SK-N-SH (cell line): ENCODE measurements around the gene SLC8A1. TPM values are rescaled to one million over a fixed set of nuclear protein-coding genes. Genes with fewer than 3 reads are reported as not detected.

ENCODE experiments used
- CTCF ChIA-PET: fragments of 300-600, 350-600 bp; formaldehyde crosslinking; extraction: SDS; loops from one replicate; lab custom pipeline; 2021; lab: Yijun Ruan, JAX
- POLR2A ChIA-PET: fragments of 350-600 bp; sonication (Branson Sonifier 250); formaldehyde crosslinking; extraction: SDS; loops from one replicate; lab custom pipeline; 2020; ENCODE audit warnings: antibody characterized with exemption, inconsistent platforms; lab: Yijun Ruan, JAX
- DNase-seq: peaks from one replicate; pipeline ENCODE4 v3.0.0; 2012
- H2AFZ ChIP-seq: fragments of 200-600 bp; sonication (generic); 2 replicates; pipeline ENCODE4 v1.8.1; 2016; ENCODE audit warnings: antibody characterized with exemption, mild to moderate bottlenecking, low read depth
- H3F3A ChIP-seq: fragments of 200-600 bp; sonication (generic); replicated peaks from 2 replicates; pipeline ENCODE3; 2016; ENCODE audit warnings: antibody characterized with exemption, mild to moderate bottlenecking; ENCODE audit not compliant: insufficient read depth
- H3K27ac ChIP-seq, 2 experiments: fragments of 200-500 bp in 1 of 2; fragments of 200-600 bp in 1 of 2; sonication (Bioruptor generic) in 1 of 2; sonication (generic), shearing (Covaris generic) in 1 of 2; 2 replicates each; pipeline versions ENCODE4 v1.5.1 to v1.6.1; 2014 to 2016; ENCODE audit warnings: low read depth in 2 of 2, inconsistent platforms in 1 of 2, low read length in 1 of 2, mild to moderate bottlenecking in 1 of 2, mixed read lengths in 1 of 2
- H3K27me3 ChIP-seq: fragments of 200-600 bp; sonication (generic), shearing (Covaris generic); 2 replicates; pipeline ENCODE4 v1.6.1; 2016; ENCODE audit warnings: mixed run types; ENCODE audit not compliant: insufficient read depth
- H3K36me3 ChIP-seq, 2 experiments: fragments of 200-500 bp in 1 of 2; fragments of 200-600 bp in 1 of 2; sonication (Bioruptor generic) in 1 of 2; sonication (generic) in 1 of 2; replicated peaks in 1 of 2; 2 replicates each; pipeline versions ENCODE3 to v1.5.1; 2014 to 2016; ENCODE audit warnings: low read length in 1 of 2, mild to moderate bottlenecking in 1 of 2; ENCODE audit not compliant: insufficient read depth in 2 of 2, control insufficient read depth in 1 of 2
- H3K4me1 ChIP-seq, 2 experiments: fragments of 200-500 bp in 1 of 2; fragments of 200-600 bp in 1 of 2; sonication (Bioruptor generic) in 1 of 2; sonication (generic), shearing (Covaris generic) in 1 of 2; 2 replicates each; pipeline versions ENCODE4 v1.5.1 to v1.6.1; 2014 to 2016; ENCODE audit warnings: low read depth in 1 of 2, low read length in 1 of 2, mixed run types in 1 of 2; ENCODE audit not compliant: insufficient read depth in 2 of 2, control insufficient read depth in 1 of 2
- H3K4me2 ChIP-seq: fragments of 200-600 bp; sonication (generic), shearing (Covaris generic); 2 replicates; pipeline ENCODE4 v1.6.1; 2017; ENCODE audit warnings: mixed run types
- H3K4me3 ChIP-seq, 2 experiments: fragments of 200-500 bp in 1 of 2; fragments of 200-600 bp in 1 of 2; sonication (Bioruptor generic) in 1 of 2; sonication (generic), shearing (Covaris generic) in 1 of 2; 2 replicates each; pipeline versions ENCODE4 v1.5.1 to v1.8.1; 2014 to 2016; ENCODE audit warnings: low read depth in 2 of 2, inconsistent platforms in 1 of 2, low read length in 1 of 2, mild to moderate bottlenecking in 1 of 2, mixed read lengths in 1 of 2, moderate library complexity in 1 of 2
- H3K79me2 ChIP-seq: fragments of 200-600 bp; sonication (generic); 2 replicates; pipeline ENCODE4 v1.8.1; 2017; ENCODE audit warnings: mild to moderate bottlenecking; ENCODE audit not compliant: insufficient read depth
- H3K9ac ChIP-seq: fragments of 200-600 bp; sonication (generic); 2 replicates; pipeline ENCODE4 v1.6.1; 2017; ENCODE audit warnings: mixed run types
- H3K9me2 ChIP-seq: fragments of 200-600 bp; sonication (generic); 2 replicates; pipeline ENCODE4 v1.6.1; 2017; ENCODE audit warnings: mixed run types
- H3K9me3 ChIP-seq: fragments of 200-600 bp; sonication (generic); 2 replicates; pipeline ENCODE4 v1.6.1; 2017; ENCODE audit warnings: mixed run types, mild to moderate bottlenecking, moderate library complexity
- H4K20me1 ChIP-seq: fragments of 200-600 bp; sonication (generic); 2 replicates; pipeline ENCODE4 v1.6.1; 2017; ENCODE audit warnings: mild to moderate bottlenecking, mixed run types; ENCODE audit not compliant: insufficient read depth
- ELF1 ChIP-seq: IDR thresholded peaks from 2 replicates; pipeline ENCODE4 v1.4.0; 2012
- FOXJ3 ChIP-seq: sonication (generic); formaldehyde crosslinking; IDR thresholded peaks from 2 replicates; pipeline ENCODE4 v1.5.1; 2020; ENCODE audit warnings: mild to moderate bottlenecking, missing genetic modification reagents
- GABPA ChIP-seq: IDR thresholded peaks from 2 replicates; pipeline ENCODE4 v1.4.0; 2012; ENCODE audit warnings: low read depth, mild to moderate bottlenecking
- IRF3 ChIP-seq: fragments of 150-350 bp; IDR thresholded peaks from 2 replicates; pipeline ENCODE4 v1.6.1; 2016; ENCODE audit warnings: mild to moderate bottlenecking, low read depth, low read length
- JUND ChIP-seq: IDR thresholded peaks from 2 replicates; pipeline ENCODE4 v1.4.0; 2012
- MEF2A ChIP-seq: IDR thresholded peaks from 2 replicates; pipeline ENCODE4 v1.4.0; 2012; ENCODE audit warnings: low read depth, borderline replicate concordance
- MXI1 ChIP-seq: IDR thresholded peaks from 2 replicates; pipeline ENCODE4 v1.6.1; 2012; ENCODE audit warnings: mild to moderate bottlenecking, low read depth, low read length, improper control_type of control experiment
- PBX3 ChIP-seq: IDR thresholded peaks from 2 replicates; pipeline ENCODE4; 2012
- REST ChIP-seq: IDR thresholded peaks from 2 replicates; pipeline ENCODE4 v1.6.1; 2012; ENCODE audit warnings: mild to moderate bottlenecking, low read depth, low read length, moderate library complexity
- YY1 ChIP-seq: IDR thresholded peaks from 2 replicates; pipeline ENCODE4 v1.4.0; 2012; ENCODE audit warnings: low read depth, mild to moderate bottlenecking
- ZBTB33 ChIP-seq: IDR thresholded peaks from 2 replicates; pipeline ENCODE4 v1.4.0; 2012; ENCODE audit warnings: low read depth, borderline replicate concordance
- WGBS: methylation state at CpG from one replicate; pipeline ENCODE4 v1.1.6; 2017; ENCODE audit warnings: low lambda C conversion rate; 5-methylcytosine and 5-hydroxymethylcytosine counted together
- polyA plus RNA-seq, 3 experiments: library from polyadenylated mRNA; depleted of rRNA; stranded (reverse); fragments of >200 nt; gene quantifications; 2 replicates each; pipeline ENCODE4 v1.2.3, GENCODE V29; 2012

Gene SLC8A1
- polyA plus RNA-seq, 1 of the 3 experiments (the other 2 are of a cell fraction) = 3.2 TPM

GRCh38 chr2:40118622-40119021 is 333.3 kb downstream of the SLC8A1 start:
- CTCF ChIA-PET = no interaction called here
- WGBS = 94% methylated on average over 3 of the region's 3 CpGs
- no peak overlapping the region for H3K9ac ChIP-seq

More at GRCh38 chr2:40118622-40119021, 333.3 kb downstream of the SLC8A1 start:
- H3K27ac ChIP-seq = no peak overlapping the region
- no peaks in the 10 kb centered on the region for H3K27me3 ChIP-seq
- no peaks in the 10 kb centered on the region for H3K79me2 ChIP-seq
- no peak overlapping the region for H3K4me3 ChIP-seq
- no peaks in the 10 kb centered on the region for H3K9me2 ChIP-seq
- TF ChIP-seq FOXJ3 (CRISPR knock-in tag) = no peak
- no peak for TF ChIP-seq PBX3
- TF ChIP-seq GABPA = no peak
- TF ChIP-seq ELF1 = no peak
- no peak for TF ChIP-seq IRF3
- no peak for TF ChIP-seq JUND
- TF ChIP-seq MXI1 = no peak
- TF ChIP-seq ZBTB33 = no peak
- no peak for TF ChIP-seq MEF2A
- TF ChIP-seq REST = no peak
- no peak for TF ChIP-seq YY1
- TF ChIP-seq, all 33 proteins: peak for 0
- H3K36me3 ChIP-seq = no peaks in the 10 kb centered on the region
- H3K4me1 ChIP-seq = peaks cover under 1 to 15% of the 10 kb centered on the region in 2 experiments; a peak in 2 of 4 replicates
- peaks cover 10% of the 10 kb centered on the region for H3F3A ChIP-seq
- no peak overlapping the region for H3K4me2 ChIP-seq
- POLR2A ChIA-PET = no interaction called here
- no peaks in the 10 kb centered on the region for H3K9me3 ChIP-seq
- no peak for DNase-seq
- no peaks in the 10 kb centered on the region for H4K20me1 ChIP-seq
- H2AFZ ChIP-seq = no peak overlapping the region
